Measurements from ENCODE around the gene DRG2. TPM values are rescaled to one million over a fixed set of nuclear protein-coding genes. Genes with fewer than 3 reads are reported as not detected.

The DRG2 gene
- total and polyA plus RNA-seq, 9 of the 15 experiments (the other 6 are each of a cell fraction or from before 2014, with no cell fraction given), result 6.6 to 36.7 (median 26.1) TPM

- H2AFZ ChIP-seq (ENCODE audit: low read depth, low read length), result peak within 1 kb of the TSS; percentile 90
- no peak for TF ChIP-seq ZNF77 (CRISPR knock-in tag; IDR thresholded peaks at IDR 0.05)
- 0 out of 2 replicates have a peak, but pooled peaks have one; percentile 28 for TF ChIP-seq KAT7 (CRISPR knock-in tag; IDR thresholded peaks at IDR 0.05; ENCODE audit: borderline replicate concordance)
- TF ChIP-seq NELFE (IDR thresholded peaks at IDR 0.05; ENCODE audit: insufficient read depth, insufficient read length), result no peak
- no peak for TF ChIP-seq ZNF436 (CRISPR knock-in tag; IDR thresholded peaks at IDR 0.05)
- peak; percentile 38; the same call in 1 of the 2 replicates for TF ChIP-seq LCOR (CRISPR knock-in tag; IDR thresholded peaks at IDR 0.05)
- peak; percentile 85 for TF ChIP-seq PHF20 (IDR thresholded peaks at IDR 0.05; ENCODE audit: partially characterized antibody)
- no peak for TF ChIP-seq MYBL2 (IDR thresholded peaks at IDR 0.05; ENCODE audit: low read depth)
- TF ChIP-seq MYBL2 (CRISPR knock-in tag; IDR thresholded peaks at IDR 0.05; ENCODE audit: borderline replicate concordance), result no peak
- no peak for TF ChIP-seq MCM7 (IDR thresholded peaks at IDR 0.05)
- TF ChIP-seq ZNF174 (CRISPR knock-in tag; IDR thresholded peaks at IDR 0.05), result no peak
- no peak for TF ChIP-seq ZBTB26 (CRISPR knock-in tag; IDR thresholded peaks at IDR 0.05)
- no peak for TF ChIP-seq HINFP (tag; conservative IDR thresholded peaks at IDR 0.05; ENCODE audit: low read depth)
- TF ChIP-seq RBM25 (IDR thresholded peaks at IDR 0.05; ENCODE audit: low read depth, low read length, severe bottlenecking), result peak; percentile 100
- TF ChIP-seq XRCC5 (IDR thresholded peaks at IDR 0.05; ENCODE audit: low read depth, low read length), result no peak
- no peak for TF ChIP-seq ZBTB43 (CRISPR knock-in tag; IDR thresholded peaks at IDR 0.05)
- TF ChIP-seq DDX20 (tag; IDR thresholded peaks at IDR 0.05; ENCODE audit: low read depth), result no peak
- TF ChIP-seq TEAD4 (IDR thresholded peaks at IDR 0.05; ENCODE audit: low read length), result no peak
- TF ChIP-seq TEAD4 (CRISPR knock-in tag; IDR thresholded peaks at IDR 0.05; ENCODE audit: borderline replicate concordance), result no peak
- TF ChIP-seq RBM14 (IDR thresholded peaks at IDR 0.05; ENCODE audit: borderline replicate concordance, insufficient read depth, low read depth, low read length), result no peak
Observed at GRCh38 chr17:18038861-18039534, 48.8 kb upstream of the DRG2 start, which contains the start of the genes ATPAF2 and GID4. ATPAF2 (minus strand) TSS chr17:18039168; CDS start chr17:18039013, 155 bp downstream. GID4 (plus strand) TSS chr17:18039408; CDS start chr17:18039465, 57 bp downstream.

More at GRCh38 chr17:18038861-18039534, 48.8 kb upstream of the DRG2 start, which contains the start of the genes ATPAF2 and GID4:
- Histone ChIP-seq H3K9me3 (replicated peaks; ENCODE audit: control insufficient read depth, insufficient read depth, low read depth, low read length) (no peaks in the 10 kb centered on the region), H3K9me1 (ENCODE audit: control insufficient read depth, insufficient read depth, low read length) (no peaks in the 10 kb centered on the region), H3K4me2 (ENCODE audit: insufficient read depth, low read length) (peak within 1 kb of the TSS; percentile 89), H3K36me3 (ENCODE audit: control insufficient read depth, insufficient read depth, low read length) (0 out of 3 replicates have a peak, but pooled peaks cover 3% of the 10 kb centered on the region), H3K4me3 (peak within 1 kb of the TSS; percentile 72), H4K20me1 (replicated peaks; ENCODE audit: control insufficient read depth, insufficient read depth, low read length) (no peaks in the 10 kb centered on the region; the same call in 1 of the 2 replicates), H3K4me1 (replicated peaks in 1 of 2; ENCODE audit: control insufficient read depth in 2 of 2, insufficient read depth in 2 of 2, low read length in 2 of 2) (peaks cover 24 to 38% of the 10 kb centered on the region in 2 experiments; a peak in 4 of 5 replicates), H3K27me3 (ENCODE audit: control insufficient read depth in 2 of 2, insufficient read depth in 2 of 2, low read length in 2 of 2) (no peaks in the 10 kb centered on the region), H3K27ac (ENCODE audit: extremely low read depth, low read depth, low read length) (peak within 1 kb of the TSS; percentile 67), H3K9ac (ENCODE audit: insufficient read depth in 1 of 2, low read depth in 2 of 2, low read length in 2 of 2) (peak within 1 kb of the TSS; percentile 72 to 97), H3K79me2 (ENCODE audit: control insufficient read depth, insufficient read depth, low read length) (peaks cover 53% of the 10 kb centered on the region)
- ChIA-PET POLR2A (no interaction called here), CTCF (ENCODE audit: low intra/inter-chr PET ratio) (no interaction called here)
- intact Hi-C loops (cut with micrococcal nuclease) (loop anchor here (5.0 kb wide), 1 partner anchor 357 kb away; the partner anchor contains the start of gene RAI1), in situ Hi-C loops (cut with MboI) (no loop called here)
- peak; percentile 94 for ATAC-seq
- peak; percentile 95 for FAIRE-seq
- no TSS peak for BruUV-seq (replicated peaks)
- WGBS (ENCODE audit: insufficient coverage, low coverage, missing lambda C conversion rate), result under 1% methylated on average over 35 of the region's 67 CpGs
- DNase-seq (ENCODE audit: extremely low read depth in 1 of 4, low spot score in 3 of 4), result peak; percentile 93 to 99 (median 94)
